Measurements from ENCODE around the gene FLT4.

FLT4 gene

GRCh38 chr5:180586870-180587269 is 62.5 kb downstream of the FLT4 start:
- no peak for DNase-seq

GRCh38 chr5:180586204-180586603 is 63.2 kb downstream of the FLT4 start:
- no peak for DNase-seq

GRCh38 chr5:180583738-180584137 is 65.7 kb downstream of the FLT4 start:
- DNase-seq, result no peak

- no peak for DNase-seq
Measured at GRCh38 chr5:180580681-180581080, 68.7 kb downstream of the FLT4 start.

- DNase-seq, result no peak
Measured at GRCh38 chr5:180575571-180575970, 73.8 kb downstream of the FLT4 start.

GRCh38 chr5:180568914-180569313 is 80.5 kb downstream of the FLT4 start:
- DNase-seq, result no peak

- no peak for DNase-seq
Measured at GRCh38 chr5:180563994-180564393, 85.4 kb downstream of the FLT4 start.

GRCh38 chr5:180558232-180558631 is 91.2 kb downstream of the FLT4 start:
- no peak for DNase-seq

- DNase-seq, result no peak
Measured at GRCh38 chr5:180557217-180557809, 92.1 kb downstream of the FLT4 start.

GRCh38 chr5:180555168-180555921 is 94.1 kb downstream of the FLT4 start:
- no peak for DNase-seq

GRCh38 chr5:180553530-180553929 is 95.9 kb downstream of the FLT4 start:
- no peak for DNase-seq

Data from stimulated activated CD4-positive, alpha-beta T cell treated with anti-CD3 and anti-CD28 coated beads, Interleukin-2, amount 100 ng/mL, for 48 hours (primary cell).